WTC11 (cell line): ENCODE data around the gene KIF24. TPM values are rescaled to one million over a fixed set of nuclear protein-coding genes. Genes with fewer than 3 reads are reported as not detected.
"Not testable (repeated sequence)": the region's sequence is repeated elsewhere in the genome, so short reads cannot be mapped to it uniquely, and the experiment has no call there.

ENCODE experiments used
- ATAC-seq: fragments of 200-7000 bp; cut with Tn5 transposase; 2 replicates; pipeline ENCODE4 v1.10.0; 2021; ENCODE audit warnings: mild to moderate bottlenecking, moderate library complexity
- CTCF ChIA-PET: fragments of 300-600 bp; sonication (Branson Sonifier 250); formaldehyde crosslinking; loops from one replicate; lab custom pipeline; 2021; ENCODE audit warnings: antibody characterized with exemption; lab: Charles Lee
- POLR2A ChIA-PET: fragments of 350-600 bp; sonication (Branson Sonifier 250); formaldehyde crosslinking; loops from one replicate; lab custom pipeline; 2021; ENCODE audit warnings: antibody characterized with exemption; lab: Charles Lee
- DNase-seq: peaks from one replicate; pipeline ENCODE4 v3.0.0; 2021; ENCODE audit warnings: low spot score
- H3K27ac Mint-ChIP-seq: 2 replicates; pipeline ENCODE4 v1.8.0; 2021; ENCODE audit warnings: mixed read lengths
- H3K27me3 Mint-ChIP-seq: 2 replicates; pipeline ENCODE4 v1.8.0; 2021; ENCODE audit warnings: low read depth, mild to moderate bottlenecking, moderate library complexity, mixed read lengths
- H3K36me3 Mint-ChIP-seq: 2 replicates; pipeline ENCODE4 v1.8.0; 2021; ENCODE audit warnings: mixed read lengths
- H3K4me1 Mint-ChIP-seq: 2 replicates; pipeline ENCODE4 v1.8.0; 2022; ENCODE audit warnings: mixed read lengths
- H3K4me3 Mint-ChIP-seq: 2 replicates; pipeline ENCODE4 v1.8.0; 2021; ENCODE audit warnings: mild to moderate bottlenecking, moderate library complexity, mixed read lengths
- H3K9me3 Mint-ChIP-seq: 2 replicates; pipeline ENCODE4 v1.8.0; 2021; ENCODE audit warnings: mixed read lengths
- EMX1 ChIP-seq: fragments of 250-450 bp; sonication (Bioruptor Pico); IDR thresholded peaks from 2 replicates; pipeline ENCODE4 v1.8.0; 2021; ENCODE audit warnings: mild to moderate bottlenecking
- ETV6 ChIP-seq: sonication (generic); formaldehyde crosslinking; IDR thresholded peaks from 2 replicates; pipeline ENCODE4 v1.8.1; 2022; ENCODE audit warnings: mild to moderate bottlenecking, missing genetic modification reagents
- FOXJ3 ChIP-seq: sonication (generic); formaldehyde crosslinking; IDR thresholded peaks from 2 replicates; pipeline ENCODE4 v1.9.0; 2021; ENCODE audit warnings: missing genetic modification reagents, mild to moderate bottlenecking, borderline replicate concordance
- GRHL2 ChIP-seq: fragments of 250-450 bp; sonication (Bioruptor Pico); IDR thresholded peaks from 2 replicates; pipeline ENCODE4 v1.8.0; 2022; ENCODE audit warnings: mild to moderate bottlenecking, moderate library complexity; ENCODE audit not compliant: insufficient replicate concordance, severe bottlenecking
- JAZF1 ChIP-seq: fragments of 250-450 bp; sonication (Bioruptor Pico); IDR thresholded peaks from 2 replicates; pipeline ENCODE4 v1.9.0; 2021; ENCODE audit warnings: moderate library complexity, mild to moderate bottlenecking, inconsistent platforms
- NFATC4 ChIP-seq: fragments of 250-450 bp; sonication (Bioruptor Pico); IDR thresholded peaks from 2 replicates; pipeline ENCODE4 v1.9.0; 2021; ENCODE audit warnings: mild to moderate bottlenecking
- NR1H2 ChIP-seq: sonication (generic); formaldehyde crosslinking; IDR thresholded peaks from 2 replicates; pipeline ENCODE4 v1.9.0; 2021; ENCODE audit warnings: mild to moderate bottlenecking, moderate library complexity, missing genetic modification reagents
- NR2C2 ChIP-seq: sonication (generic); formaldehyde crosslinking; IDR thresholded peaks from 2 replicates; pipeline ENCODE4 v1.8.0; 2022; ENCODE audit warnings: mild to moderate bottlenecking, missing genetic modification reagents
- NR3C1 ChIP-seq: sonication (generic); formaldehyde crosslinking; conservative IDR thresholded peaks from 2 replicates; pipeline ENCODE4 v1.8.1; 2023; ENCODE audit warnings: low read depth, mild to moderate bottlenecking, missing genetic modification reagents
- RORB ChIP-seq: fragments of 250-450 bp; sonication (Bioruptor Pico); IDR thresholded peaks from 2 replicates; pipeline ENCODE4 v1.9.0; 2021; ENCODE audit warnings: mild to moderate bottlenecking
- total RNA-seq: library from RNA; stranded (reverse); gene quantifications from 3 replicates; pipeline ENCODE4 v1.2.3, GENCODE V29; 2021
- TF ChIP-seq, protein P1 (sequence below): sonication (generic); formaldehyde crosslinking; IDR thresholded peaks from 2 replicates; pipeline ENCODE4 v1.8.1; 2022; ENCODE audit warnings: low read depth, missing genetic modification reagents, borderline replicate concordance
- TF ChIP-seq, protein P2 (sequence below): sonication (generic); formaldehyde crosslinking; IDR thresholded peaks from 2 replicates; pipeline ENCODE4 v1.8.1; 2023; ENCODE audit warnings: mild to moderate bottlenecking, missing genetic modification reagents, moderate library complexity
- TF ChIP-seq, protein P3 (sequence below): sonication (generic); formaldehyde crosslinking; conservative IDR thresholded peaks from 2 replicates; pipeline ENCODE4 v1.8.1; 2022; ENCODE audit warnings: mild to moderate bottlenecking, missing genetic modification reagents
- TF ChIP-seq, protein P4 (sequence below): sonication (generic); formaldehyde crosslinking; IDR thresholded peaks from 2 replicates; pipeline ENCODE4 v1.8.0; 2022; ENCODE audit warnings: mild to moderate bottlenecking, missing genetic modification reagents
- TF ChIP-seq, protein P5 (sequence below): fragments of 200-600 bp; IDR thresholded peaks from 2 replicates; pipeline ENCODE4 v1.8.0; 2022; ENCODE audit warnings: antibody characterized with exemption

Gene KIF24
- total RNA-seq, 1 experiment from 2014 or later, result 4.5 TPM

DNA sequence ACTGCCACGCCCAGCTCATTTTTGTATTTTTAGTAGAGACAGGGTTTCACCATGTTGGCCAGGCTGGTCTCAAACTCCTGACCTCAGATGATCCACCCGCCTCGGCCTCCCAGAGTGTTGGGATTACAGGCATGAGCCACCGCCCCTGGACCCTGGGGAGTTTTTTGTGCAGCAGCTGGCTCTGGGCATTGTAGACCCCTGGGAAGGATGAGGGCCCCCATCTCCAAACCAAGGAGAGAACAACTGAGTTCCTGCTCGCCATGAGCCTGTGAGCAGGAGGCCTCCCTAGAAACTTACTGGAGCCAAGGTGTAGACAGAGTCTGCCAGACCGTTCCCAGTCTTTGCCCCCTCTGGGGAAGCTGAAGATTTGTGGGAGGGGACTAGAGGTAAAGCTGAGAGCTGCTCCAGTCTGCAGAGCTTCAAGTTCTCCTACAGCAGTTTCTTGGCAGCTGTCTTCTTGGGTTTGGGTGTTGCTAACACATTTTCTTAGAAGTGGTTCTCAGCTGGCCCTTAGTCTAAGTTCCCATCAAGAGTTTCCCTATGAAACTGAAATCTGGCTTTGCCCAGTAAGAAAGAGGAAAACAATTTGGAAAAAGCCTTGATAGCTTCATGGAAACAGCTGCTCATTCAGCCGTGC is 12.7 kb upstream of the KIF24 start (continued):
- no peak for TF ChIP-seq NFATC4 (CRISPR knock-in tag)

DNA sequence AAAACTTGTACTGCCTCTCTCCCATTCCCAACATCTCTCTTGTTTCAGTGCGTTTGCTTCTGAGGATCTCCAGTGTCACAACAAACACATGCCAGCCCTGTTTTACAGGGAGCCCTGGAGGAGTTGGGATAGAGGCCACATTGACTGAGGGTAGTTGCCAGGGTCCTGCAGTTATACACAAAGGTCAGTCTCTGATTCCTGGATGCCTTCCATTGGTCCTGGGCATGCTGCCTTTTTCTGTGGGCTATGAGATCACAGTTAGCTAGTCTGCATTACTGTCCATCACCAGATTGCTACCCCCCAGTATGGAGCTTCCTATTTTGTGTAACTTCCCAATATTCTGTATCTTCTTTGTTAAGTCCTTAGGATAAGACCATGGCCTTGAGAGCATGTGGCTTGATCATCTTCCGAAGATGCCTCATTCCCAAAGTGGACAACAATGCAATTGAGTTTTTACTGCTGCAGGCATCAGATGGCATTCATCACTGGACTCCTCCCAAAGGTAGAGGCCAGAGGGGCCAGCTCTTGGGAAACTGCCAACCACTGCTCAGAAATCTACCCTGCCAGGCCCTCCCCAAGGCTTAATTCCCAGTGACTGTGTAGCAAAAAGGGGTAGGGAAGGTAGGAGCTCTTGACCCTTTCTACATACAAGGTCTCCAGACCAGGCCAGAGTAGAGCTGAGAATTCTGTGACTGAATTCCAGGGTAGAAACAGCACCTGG is 9.8 kb upstream of the KIF24 start:
- TF ChIP-seq, protein P1, sequence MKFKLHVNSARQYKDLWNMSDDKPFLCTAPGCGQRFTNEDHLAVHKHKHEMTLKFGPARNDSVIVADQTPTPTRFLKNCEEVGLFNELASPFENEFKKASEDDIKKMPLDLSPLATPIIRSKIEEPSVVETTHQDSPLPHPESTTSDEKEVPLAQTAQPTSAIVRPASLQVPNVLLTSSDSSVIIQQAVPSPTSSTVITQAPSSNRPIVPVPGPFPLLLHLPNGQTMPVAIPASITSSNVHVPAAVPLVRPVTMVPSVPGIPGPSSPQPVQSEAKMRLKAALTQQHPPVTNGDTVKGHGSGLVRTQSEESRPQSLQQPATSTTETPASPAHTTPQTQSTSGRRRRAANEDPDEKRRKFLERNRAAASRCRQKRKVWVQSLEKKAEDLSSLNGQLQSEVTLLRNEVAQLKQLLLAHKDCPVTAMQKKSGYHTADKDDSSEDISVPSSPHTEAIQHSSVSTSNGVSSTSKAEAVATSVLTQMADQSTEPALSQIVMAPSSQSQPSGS (CRISPR knock-in tag), result no peak
- TF ChIP-seq JAZF1 (CRISPR knock-in tag) (no peak), RORB (CRISPR knock-in tag) (no peak), NR1H2 (CRISPR knock-in tag) (no peak), GRHL2 (CRISPR knock-in tag) (no peak)
- TF ChIP-seq, protein P2, sequence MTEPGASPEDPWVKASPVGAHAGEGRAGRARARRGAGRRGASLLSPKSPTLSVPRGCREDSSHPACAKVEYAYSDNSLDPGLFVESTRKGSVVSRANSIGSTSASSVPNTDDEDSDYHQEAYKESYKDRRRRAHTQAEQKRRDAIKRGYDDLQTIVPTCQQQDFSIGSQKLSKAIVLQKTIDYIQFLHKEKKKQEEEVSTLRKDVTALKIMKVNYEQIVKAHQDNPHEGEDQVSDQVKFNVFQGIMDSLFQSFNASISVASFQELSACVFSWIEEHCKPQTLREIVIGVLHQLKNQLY (CRISPR knock-in tag), result no peak
- TF ChIP-seq, protein P3, sequence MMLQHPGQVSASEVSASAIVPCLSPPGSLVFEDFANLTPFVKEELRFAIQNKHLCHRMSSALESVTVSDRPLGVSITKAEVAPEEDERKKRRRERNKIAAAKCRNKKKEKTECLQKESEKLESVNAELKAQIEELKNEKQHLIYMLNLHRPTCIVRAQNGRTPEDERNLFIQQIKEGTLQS (CRISPR knock-in tag), result no peak
- TF ChIP-seq, protein P4, sequence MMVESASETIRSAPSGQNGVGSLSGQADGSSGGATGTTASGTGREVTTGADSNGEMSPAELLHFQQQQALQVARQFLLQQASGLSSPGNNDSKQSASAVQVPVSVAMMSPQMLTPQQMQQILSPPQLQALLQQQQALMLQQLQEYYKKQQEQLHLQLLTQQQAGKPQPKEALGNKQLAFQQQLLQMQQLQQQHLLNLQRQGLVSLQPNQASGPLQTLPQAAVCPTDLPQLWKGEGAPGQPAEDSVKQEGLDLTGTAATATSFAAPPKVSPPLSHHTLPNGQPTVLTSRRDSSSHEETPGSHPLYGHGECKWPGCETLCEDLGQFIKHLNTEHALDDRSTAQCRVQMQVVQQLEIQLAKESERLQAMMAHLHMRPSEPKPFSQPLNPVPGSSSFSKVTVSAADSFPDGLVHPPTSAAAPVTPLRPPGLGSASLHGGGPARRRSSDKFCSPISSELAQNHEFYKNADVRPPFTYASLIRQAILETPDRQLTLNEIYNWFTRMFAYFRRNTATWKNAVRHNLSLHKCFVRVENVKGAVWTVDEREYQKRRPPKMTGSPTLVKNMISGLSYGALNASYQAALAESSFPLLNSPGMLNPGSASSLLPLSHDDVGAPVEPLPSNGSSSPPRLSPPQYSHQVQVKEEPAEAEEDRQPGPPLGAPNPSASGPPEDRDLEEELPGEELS (CRISPR knock-in tag), result no peak
- no peaks in the 10 kb centered on the region for H3K9me3 Mint-ChIP-seq
- ATAC-seq (no peak), DNase-seq (no peak)
- no peak overlapping the region for H3K4me3 Mint-ChIP-seq
- H3K27me3 Mint-ChIP-seq, result no peaks in the 10 kb centered on the region
- peaks cover 12% of the 10 kb centered on the region for H3K36me3 Mint-ChIP-seq
- POLR2A ChIA-PET, result no interaction called here
- CTCF ChIA-PET, result interaction anchor here (1.4 kb wide), 1 partner anchor 40 kb away, joined by 7 read pairs; no protein-coding TSS in a partner anchor
- H3K27ac Mint-ChIP-seq, result no peak overlapping the region
- peaks cover 20% of the 10 kb centered on the region for H3K4me1 Mint-ChIP-seq

DNA sequence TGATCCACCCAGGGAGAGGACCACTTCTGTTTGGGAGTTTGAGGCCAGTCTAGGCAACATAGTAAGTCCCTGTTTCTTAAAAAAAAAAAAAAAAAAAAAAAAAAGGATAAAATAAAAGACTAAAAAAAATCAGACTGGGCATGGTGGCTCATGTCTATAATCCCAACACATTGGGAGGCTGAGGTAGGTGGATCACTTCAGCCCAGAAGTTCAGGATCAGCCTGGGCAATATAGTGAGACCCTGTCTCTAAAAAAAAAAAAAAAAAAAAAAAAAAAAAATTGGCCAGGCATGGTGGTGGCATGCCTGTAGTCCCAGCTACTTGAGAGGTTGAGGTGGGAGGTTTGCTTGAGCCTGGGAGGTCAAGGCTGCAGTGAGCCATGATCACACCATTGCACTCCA is 9.0 kb upstream of the KIF24 start:
- ATAC-seq, H3K9me3 Mint-ChIP-seq, H3K36me3 Mint-ChIP-seq, POLR2A ChIA-PET, H3K27me3 Mint-ChIP-seq, DNase-seq, H3K4me3 Mint-ChIP-seq, H3K27ac Mint-ChIP-seq: not testable (repeated sequence)
- H3K4me1 Mint-ChIP-seq, result peaks cover 25% of the 10 kb centered on the region
- CTCF ChIA-PET, result interaction anchor here (0.6 to 1.5 kb wide), 8 partner anchors 10 to 86 kb away, joined by 3 to 15 read pairs (median 4); partner anchors contain the start of gene MYORG

DNA sequence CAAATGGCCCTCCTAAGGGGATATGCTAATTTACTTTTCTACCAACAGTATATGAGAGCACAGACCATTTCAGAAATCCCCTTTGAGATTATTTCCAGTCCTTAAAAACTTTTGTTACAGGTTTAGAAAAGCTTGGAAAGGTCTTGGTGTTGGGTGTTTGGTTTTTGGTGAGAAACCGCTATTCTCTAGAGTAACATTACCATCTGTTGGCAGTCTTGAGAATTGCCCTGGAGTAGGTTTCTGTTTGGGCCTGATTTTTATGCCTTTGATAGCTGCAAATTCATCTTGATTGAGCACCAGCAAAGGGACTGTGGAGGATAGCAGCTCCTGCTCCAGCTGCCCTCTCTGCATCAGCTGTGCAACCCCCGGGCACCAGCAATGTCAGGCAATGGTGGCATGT is 8.3 kb upstream of the KIF24 start:
- ChIA-PET CTCF (interaction anchor here (0.6 to 1.5 kb wide), 11 partner anchors 10 to 85 kb away, joined by 3 to 15 read pairs (median 3); partner anchors contain the start of gene MYORG), POLR2A (no interaction called here)
- H3K9me3 Mint-ChIP-seq, result no peaks in the 10 kb centered on the region
- no peak overlapping the region; the same call in 1 of the 2 replicates for H3K27ac Mint-ChIP-seq
- ATAC-seq (no peak), DNase-seq (no peak)
- peaks cover 5% of the 10 kb centered on the region; the same call in 1 of the 2 replicates for H3K36me3 Mint-ChIP-seq
- no peak overlapping the region for H3K4me3 Mint-ChIP-seq
- H3K27me3 Mint-ChIP-seq, result no peaks in the 10 kb centered on the region
- peaks cover 31% of the 10 kb centered on the region for H3K4me1 Mint-ChIP-seq
- TF ChIP-seq, protein P4 (CRISPR knock-in tag), result no peak
- TF ChIP-seq, protein P5, sequence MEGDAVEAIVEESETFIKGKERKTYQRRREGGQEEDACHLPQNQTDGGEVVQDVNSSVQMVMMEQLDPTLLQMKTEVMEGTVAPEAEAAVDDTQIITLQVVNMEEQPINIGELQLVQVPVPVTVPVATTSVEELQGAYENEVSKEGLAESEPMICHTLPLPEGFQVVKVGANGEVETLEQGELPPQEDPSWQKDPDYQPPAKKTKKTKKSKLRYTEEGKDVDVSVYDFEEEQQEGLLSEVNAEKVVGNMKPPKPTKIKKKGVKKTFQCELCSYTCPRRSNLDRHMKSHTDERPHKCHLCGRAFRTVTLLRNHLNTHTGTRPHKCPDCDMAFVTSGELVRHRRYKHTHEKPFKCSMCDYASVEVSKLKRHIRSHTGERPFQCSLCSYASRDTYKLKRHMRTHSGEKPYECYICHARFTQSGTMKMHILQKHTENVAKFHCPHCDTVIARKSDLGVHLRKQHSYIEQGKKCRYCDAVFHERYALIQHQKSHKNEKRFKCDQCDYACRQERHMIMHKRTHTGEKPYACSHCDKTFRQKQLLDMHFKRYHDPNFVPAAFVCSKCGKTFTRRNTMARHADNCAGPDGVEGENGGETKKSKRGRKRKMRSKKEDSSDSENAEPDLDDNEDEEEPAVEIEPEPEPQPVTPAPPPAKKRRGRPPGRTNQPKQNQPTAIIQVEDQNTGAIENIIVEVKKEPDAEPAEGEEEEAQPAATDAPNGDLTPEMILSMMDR, result no peak
- TF ChIP-seq NR1H2 (CRISPR knock-in tag) (no peak), NR3C1 (CRISPR knock-in tag) (no peak), NFATC4 (CRISPR knock-in tag) (no peak), FOXJ3 (no peak), EMX1 (CRISPR knock-in tag) (no peak), GRHL2 (CRISPR knock-in tag) (no peak), ETV6 (no peak), NR2C2 (CRISPR knock-in tag) (no peak)
